HG03575 (cell line): ENCODE measurements around the gene CACNA1D.
"Not testable (repeated sequence)": the region's sequence is repeated elsewhere in the genome, so short reads cannot be mapped to it uniquely, and the experiment has no call there.

ENCODE experiments used
- ATAC-seq: cut with Tn5 transposase; IDR thresholded peaks from one replicate; pipeline ENCODE4 v1.9.1; 2021; ENCODE audit not compliant: unreplicated experiment, insufficient number of reproducible peaks, low FRiP score; ENCODE audit errors: extremely low read depth

Gene CACNA1D

DNA sequence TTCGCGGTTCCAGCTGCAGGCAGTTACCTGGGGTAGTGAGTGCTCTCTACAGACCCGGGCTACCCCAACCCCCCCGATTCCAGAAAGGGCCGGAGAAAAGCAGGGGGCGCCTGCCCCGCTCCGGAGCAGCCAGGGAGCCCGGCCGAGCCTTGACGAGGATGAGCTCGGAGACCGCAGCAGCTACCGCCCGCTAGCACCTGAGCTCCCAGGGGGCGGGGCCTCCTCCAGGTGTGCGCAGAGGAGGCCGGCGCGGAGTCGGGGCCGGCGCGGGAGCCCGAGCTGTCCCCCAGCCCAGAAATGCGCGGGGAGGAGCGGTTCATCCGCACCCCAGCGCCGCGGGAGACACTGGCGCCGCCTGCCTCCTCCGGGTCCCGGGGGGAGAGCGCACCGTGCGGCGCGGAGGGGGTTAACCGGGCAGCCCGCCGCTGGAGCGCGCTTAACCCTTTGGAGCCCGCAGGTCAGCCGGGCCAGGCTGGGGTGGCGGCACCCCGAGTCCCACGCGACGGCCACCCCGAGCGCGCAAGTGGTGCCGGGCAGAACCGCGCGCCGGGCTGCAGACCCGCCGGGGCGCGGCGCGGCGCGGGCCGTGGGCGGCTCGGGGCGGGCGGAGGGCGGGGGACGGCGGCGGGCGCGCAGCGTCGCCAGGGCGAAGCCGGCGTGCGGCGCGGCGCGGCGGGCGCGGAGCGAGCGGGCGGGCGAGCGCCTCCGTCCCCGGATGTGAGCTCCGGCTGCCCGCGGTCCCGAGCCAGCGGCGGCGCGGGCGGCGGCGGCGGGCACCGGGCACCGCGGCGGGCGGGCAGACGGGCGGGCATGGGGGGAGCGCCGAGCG is at the start of gene CACNA1D:
CACNA1D (plus strand) TSS at position 649 of the 829 bp plus-strand sequence. CDS start 556 bp downstream, outside the sequence.
- no peak for ATAC-seq

- ATAC-seq: no peak
Measured at GRCh38 chr3:53457068-53457467, 37.3 kb upstream of the CACNA1D start.

- ATAC-seq: no peak
Measured at GRCh38 chr3:53460326-53460725, 34.1 kb upstream of the CACNA1D start.

GRCh38 chr3:53464424-53464823 is 30.0 kb upstream of the CACNA1D start:
- ATAC-seq: no peak

DNA sequence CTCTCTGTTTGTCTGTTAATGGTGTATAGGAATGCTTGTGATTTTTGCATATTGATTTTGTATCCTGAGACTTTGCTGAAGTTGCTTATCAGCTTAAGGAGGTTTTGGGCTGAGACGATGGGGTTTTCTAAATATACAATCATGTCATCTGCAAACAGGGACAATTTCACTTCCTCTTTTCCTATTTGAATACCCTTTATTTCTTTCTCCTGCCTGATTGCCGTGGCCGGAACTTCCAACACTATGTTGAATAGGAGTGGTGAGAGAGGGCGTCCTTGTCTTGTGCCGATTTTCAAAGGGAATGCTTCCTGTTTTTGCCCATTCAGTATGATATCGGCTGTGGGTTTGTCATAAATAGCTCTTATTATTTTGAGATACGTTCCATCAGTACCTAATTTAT is 24.7 kb upstream of the CACNA1D start:
- not testable (repeated sequence) for ATAC-seq

DNA sequence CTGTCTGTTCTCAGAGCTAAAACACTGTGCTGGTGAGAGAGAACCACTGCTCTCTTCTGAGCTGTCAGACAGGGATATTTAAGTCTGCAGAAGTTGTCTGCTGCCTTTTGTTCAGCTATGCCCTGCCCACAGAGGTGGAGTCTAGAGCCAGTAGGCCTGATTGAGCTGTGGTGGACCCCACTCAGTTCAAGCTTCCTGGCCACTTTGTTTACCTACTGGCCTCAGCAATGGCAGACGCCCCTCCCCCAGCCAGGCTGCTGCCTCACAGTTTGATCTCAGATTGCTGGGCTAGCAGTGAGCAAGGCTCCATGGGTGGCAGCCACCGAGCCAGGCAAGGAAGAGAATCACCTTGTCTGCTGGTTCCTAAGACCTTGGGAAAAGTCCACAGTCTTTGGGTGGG is 21.0 kb upstream of the CACNA1D start:
- no peak for ATAC-seq

DNA sequence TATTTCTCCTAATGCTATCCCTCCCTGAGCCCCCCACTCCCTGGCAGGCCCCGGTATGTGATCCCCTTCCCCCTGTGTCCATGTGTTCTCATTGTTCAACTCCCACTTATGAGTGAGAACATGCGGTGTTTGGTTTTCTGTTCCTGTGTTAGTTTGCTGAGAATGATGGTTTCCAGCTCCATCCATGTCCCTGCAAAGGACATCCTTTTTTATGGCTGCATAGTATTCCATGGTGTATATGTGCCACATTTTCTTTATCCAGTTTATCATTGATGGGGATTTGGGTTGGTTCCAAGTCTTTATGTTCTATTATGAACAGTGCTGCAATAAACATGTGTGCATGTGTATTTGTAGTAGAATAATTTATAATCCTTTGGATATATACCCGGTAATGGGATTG is 18.0 kb upstream of the CACNA1D start:
- not testable (repeated sequence) for ATAC-seq

GRCh38 chr3:53477689-53478088 is 16.7 kb upstream of the CACNA1D start:
- ATAC-seq: not testable (repeated sequence)

- no peak for ATAC-seq
Measured at GRCh38 chr3:53478166-53478830, 16.1 kb upstream of the CACNA1D start.

DNA sequence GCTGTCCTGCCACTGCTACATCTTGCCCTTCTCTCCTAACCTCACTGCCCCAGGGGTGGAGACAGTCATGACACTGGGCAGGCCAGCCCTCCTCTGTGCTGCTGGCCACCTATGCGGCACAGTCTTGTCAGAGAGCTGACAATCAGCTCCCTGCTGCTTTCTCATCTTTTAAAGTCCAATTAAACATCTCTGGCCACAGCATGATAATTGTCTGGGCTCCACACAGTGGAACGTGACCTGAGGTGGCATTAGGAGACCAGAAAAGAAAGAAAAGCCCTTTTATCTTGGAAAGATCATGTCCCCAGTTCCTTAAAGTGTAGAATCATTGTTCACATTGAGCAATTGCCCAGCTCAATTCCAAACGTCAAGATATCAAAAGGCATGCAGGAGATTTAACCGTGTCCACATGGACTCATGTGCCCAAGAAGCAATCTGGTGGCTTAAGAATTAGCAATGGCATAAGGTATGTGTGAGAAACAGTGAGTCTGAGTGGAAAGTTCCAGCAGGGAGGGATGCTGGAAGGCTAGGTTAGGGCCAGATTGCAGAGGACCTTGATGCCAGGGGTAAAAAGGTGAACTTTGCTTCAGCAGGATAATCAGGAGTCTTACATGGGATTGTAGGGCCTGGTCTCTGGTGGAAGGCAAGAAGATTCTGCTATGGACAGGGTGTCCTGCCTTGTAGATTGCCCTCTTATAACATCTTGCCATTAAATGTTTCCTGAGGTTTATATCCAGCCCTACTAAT is 15.3 kb upstream of the CACNA1D start:
- no peak for ATAC-seq

DNA sequence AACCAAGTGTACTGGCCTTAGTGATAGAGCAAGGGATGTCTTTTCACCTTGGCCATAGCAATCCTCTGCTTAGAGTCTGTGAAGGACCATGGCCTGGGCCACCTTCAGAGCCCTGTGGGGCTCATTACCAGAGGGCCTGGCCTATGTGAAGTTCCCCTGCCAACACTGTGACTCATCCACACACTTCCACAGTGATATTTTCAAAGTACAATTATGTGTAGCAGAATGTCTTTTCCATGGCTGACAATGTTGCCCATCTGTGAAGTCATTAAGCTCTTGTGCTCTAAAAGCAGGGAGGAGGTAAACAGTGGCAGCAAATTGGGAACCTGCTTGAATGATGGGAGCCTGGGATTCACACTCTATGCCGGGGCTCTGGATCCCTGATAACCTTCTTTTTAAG is 12.2 kb upstream of the CACNA1D start:
- ATAC-seq: no peak

GRCh38 chr3:53483821-53484220 is 10.6 kb upstream of the CACNA1D start:
- ATAC-seq: no peak

DNA sequence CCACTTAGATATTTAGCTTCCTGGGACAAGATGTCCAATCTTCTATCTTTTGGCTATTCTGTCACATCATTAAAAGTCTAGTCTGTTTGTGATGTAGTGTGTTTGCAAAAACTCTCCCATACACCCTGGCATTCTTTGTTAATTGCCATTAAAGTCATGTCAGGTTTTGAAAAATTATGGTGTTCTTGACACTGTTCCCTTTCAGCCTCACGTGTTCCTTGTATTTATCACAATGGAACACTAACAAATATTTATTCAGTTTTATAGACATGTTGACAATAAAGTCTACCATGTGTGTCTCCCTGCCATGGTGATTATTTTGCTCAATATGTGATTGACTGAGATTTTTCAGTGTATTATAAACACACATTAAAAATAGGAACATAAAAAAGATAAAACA is 9.4 kb upstream of the CACNA1D start:
- ATAC-seq: no peak

- no peak for ATAC-seq
Measured at GRCh38 chr3:53485675-53486403, 8.6 kb upstream of the CACNA1D start.

DNA sequence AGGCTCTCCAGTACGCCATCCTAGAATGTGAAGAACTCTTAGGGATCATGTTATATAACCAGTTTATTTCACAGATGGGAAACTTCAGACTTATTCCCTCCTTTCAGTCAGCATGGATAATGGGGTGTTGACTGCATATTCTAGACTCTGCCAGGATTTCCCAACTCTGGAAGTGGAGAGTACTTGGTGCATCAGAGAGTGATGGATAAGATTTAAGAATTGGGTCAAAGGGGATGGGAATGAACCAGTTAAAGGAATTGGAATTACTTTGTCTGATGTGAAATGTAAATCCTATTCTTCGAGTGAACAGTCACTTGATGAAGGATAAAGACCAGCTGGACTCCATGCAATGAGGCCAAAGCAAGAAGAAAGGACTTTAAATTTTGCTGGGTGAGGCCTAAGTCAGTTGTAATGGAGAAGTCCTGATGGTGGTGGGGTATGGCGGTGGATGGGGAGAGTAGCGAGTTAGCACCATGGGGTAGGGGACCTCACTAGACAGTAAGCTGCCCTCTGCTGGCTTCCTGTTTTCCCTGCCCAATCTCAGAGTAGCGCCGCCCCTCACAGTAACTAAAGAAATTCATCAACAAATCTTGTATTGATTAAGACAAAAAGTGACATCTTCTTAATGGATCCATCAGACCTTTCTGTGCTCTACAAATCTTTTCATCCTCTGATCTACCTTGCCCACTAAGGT is 7.3 kb upstream of the CACNA1D start:
- no peak for ATAC-seq

DNA sequence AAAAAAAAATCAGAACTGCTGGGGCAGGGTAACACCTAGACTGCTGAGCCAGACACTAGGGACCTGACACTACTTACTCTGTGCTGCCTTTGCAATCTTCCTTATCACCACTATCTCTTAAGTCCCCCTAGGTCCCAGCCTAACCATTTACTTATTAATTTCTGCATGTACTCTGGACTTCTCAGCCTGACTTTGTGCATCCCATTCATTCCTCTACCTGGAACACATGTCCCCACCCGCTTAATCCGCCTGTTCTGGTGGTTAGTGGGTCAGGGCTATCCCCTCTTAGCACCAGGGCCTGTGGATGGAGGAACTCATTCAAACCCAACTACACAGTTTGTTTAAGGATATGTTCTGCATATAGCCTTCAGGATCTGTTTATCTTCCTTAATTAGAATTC is 5.0 kb upstream of the CACNA1D start:
- no peak for ATAC-seq

DNA sequence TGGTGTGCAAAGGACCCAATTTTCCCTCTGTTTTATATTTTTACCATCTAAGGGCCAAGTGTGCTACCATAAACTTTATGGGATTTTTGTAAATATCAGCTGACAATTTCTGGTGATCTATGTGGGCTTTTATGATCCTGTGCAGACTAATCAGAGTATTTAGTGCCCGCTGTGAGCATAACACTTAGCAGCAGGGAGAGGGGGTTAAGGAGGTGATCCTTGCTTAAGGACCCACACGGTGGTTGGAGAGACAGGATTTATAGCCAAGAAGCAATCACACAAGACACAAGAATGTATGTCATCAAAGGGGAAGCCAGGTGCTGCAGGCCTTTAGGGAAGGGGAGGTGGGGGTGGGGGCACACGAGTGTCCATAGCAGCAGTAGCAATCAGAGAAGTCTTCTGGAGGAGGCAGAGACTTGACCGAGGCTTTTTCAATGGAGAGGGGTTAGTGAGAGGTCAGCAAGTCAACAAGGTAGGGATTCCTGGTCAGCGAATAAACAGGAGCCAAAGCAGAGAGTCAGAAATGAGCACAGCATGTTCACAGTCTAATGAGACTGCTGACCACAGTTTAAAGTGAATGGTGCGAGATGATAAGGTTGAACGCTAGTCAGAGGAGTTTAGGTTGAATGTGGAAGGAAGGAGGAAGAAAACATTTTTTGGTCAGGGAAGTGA is 4.5 kb upstream of the CACNA1D start:
- no peak for ATAC-seq

DNA sequence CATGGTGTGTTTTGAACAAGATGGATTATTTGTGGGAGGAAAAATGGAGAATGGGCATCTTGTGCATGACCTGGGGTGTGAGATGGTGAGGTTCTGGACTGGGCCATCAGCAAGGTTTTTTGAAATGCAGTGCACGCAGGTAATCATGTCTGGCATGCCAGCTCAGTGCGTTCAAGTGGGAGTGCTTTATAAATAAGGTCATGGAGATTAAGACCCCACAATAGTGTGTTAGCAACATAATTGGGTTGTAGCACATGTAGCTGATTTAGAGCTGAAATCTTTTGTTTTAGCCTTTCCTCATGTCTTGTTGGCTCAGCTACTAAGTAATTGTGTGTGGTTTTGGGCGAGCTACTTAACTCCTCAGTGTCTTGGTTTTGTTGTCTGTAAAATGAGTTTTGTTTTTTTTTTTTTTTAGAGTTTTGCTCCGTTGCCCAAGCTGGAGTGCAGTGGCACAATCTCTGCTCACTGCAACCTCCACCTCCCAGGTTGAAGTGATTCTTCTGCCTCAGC is 3.9 kb upstream of the CACNA1D start:
- no peak for ATAC-seq
